Panc1 (cell line): ENCODE results near the gene DPM3. TPM values are rescaled to one million over a fixed set of nuclear protein-coding genes. Genes with fewer than 3 reads are reported as not detected.

ENCODE experiments used
- ATAC-seq: fragments of 200-7000 bp; cut with Tn5 transposase; 2 replicates; pipeline ENCODE4 v1.9.1; 2020; ENCODE audit warnings: mild to moderate bottlenecking, moderate library complexity
- BruUV-seq: library from RNA; stranded (reverse); fragments of 400-500 nt; replicated peaks from 2 replicates; lab custom pipeline; 2021; lab: Mats Ljungman, UMichigan
- CTCF ChIA-PET: fragments of 300-600 bp; sonication (Branson Sonifier 250); formaldehyde crosslinking; loops from one replicate; lab custom pipeline; 2022; ENCODE audit warnings: antibody characterized with exemption; lab: Charles Lee
- POLR2A ChIA-PET: fragments of 300-600 bp; sonication (Branson Sonifier 250); formaldehyde crosslinking; loops from one replicate; lab custom pipeline; 2022; ENCODE audit warnings: antibody characterized with exemption; lab: Charles Lee
- DNase-seq: peaks from one replicate; pipeline ENCODE4 v3.0.0-alpha.2; 2010; ENCODE audit warnings: low read depth, low spot score
- H3K27ac ChIP-seq: 2 replicates; pipeline ENCODE4 v1.5.1; 2011; ENCODE audit warnings: mild to moderate bottlenecking, low read length, inconsistent platforms
- H3K27me3 ChIP-seq: fragments of 200-500 bp; sonication (Bioruptor generic); 2 replicates; pipeline ENCODE4 v1.6.0; 2014; ENCODE audit warnings: low read length, inconsistent platforms; ENCODE audit not compliant: control insufficient read depth, insufficient read depth
- H3K36me3 ChIP-seq: fragments of 200-500 bp; sonication (Bioruptor generic); 2 replicates; pipeline ENCODE4 v1.5.1; 2014; ENCODE audit warnings: inconsistent platforms, mild to moderate bottlenecking, low read length, moderate library complexity; ENCODE audit not compliant: control insufficient read depth, insufficient read depth
- H3K4me1 ChIP-seq: 2 replicates; pipeline ENCODE4 v1.5.1; 2011; ENCODE audit warnings: inconsistent platforms, mild to moderate bottlenecking, low read length, moderate library complexity; ENCODE audit not compliant: control insufficient read depth, insufficient read depth
- H3K4me3 ChIP-seq, 2 experiments: 2 replicates each; pipeline ENCODE4 v1.5.1; 2011 to 2012; ENCODE audit warnings: low read depth in 2 of 2, low read length in 2 of 2, mild to moderate bottlenecking in 2 of 2, inconsistent platforms in 1 of 2, moderate library complexity in 1 of 2
- H3K9me3 ChIP-seq: fragments of 200-500 bp; sonication (Bioruptor generic); 2 replicates; pipeline ENCODE4 v1.5.1; 2014; ENCODE audit warnings: low read depth, mild to moderate bottlenecking, inconsistent platforms, low read length, moderate library complexity; ENCODE audit not compliant: control insufficient read depth, insufficient read depth
- CTCF ChIP-seq: fragments of 450-650 bp; IDR thresholded peaks from 2 replicates; pipeline ENCODE4 v1.5.1; 2017; ENCODE audit warnings: mild to moderate bottlenecking
- POLR2AphosphoS5 ChIP-seq: IDR thresholded peaks from 2 replicates; pipeline ENCODE4 v1.6.1; 2012; ENCODE audit warnings: mild to moderate bottlenecking, low read depth, low read length, moderate library complexity
- REST ChIP-seq, 2 experiments: IDR thresholded peaks; 2 replicates each; pipeline ENCODE4 v1.6.1; 2011 to 2012; ENCODE audit warnings: low read depth in 2 of 2, control low read depth in 1 of 2, low read length in 1 of 2, mild to moderate bottlenecking in 1 of 2, moderate library complexity in 1 of 2; ENCODE audit not compliant: insufficient read depth in 1 of 2
- SIN3A ChIP-seq: IDR thresholded peaks from 2 replicates; pipeline ENCODE4 v1.6.1; 2012; ENCODE audit warnings: low read depth, mild to moderate bottlenecking, low read length, moderate library complexity, borderline replicate concordance; ENCODE audit not compliant: insufficient read depth
- TCF7L2 ChIP-seq: IDR thresholded peaks from 2 replicates; pipeline ENCODE4 v1.6.1; 2011; ENCODE audit warnings: mild to moderate bottlenecking, low read depth, low read length, inconsistent platforms
- in situ Hi-C: cut with HindIII; loops from 2 replicates; pipeline ENCODE4 v1.10.0; 2016; ENCODE audit warnings: low sequenced_read_pairs, low pct_unique_long_range_greater_than_20kb
- intact Hi-C: fragments of 100-400 bp; cut with micrococcal nuclease; formaldehyde crosslinking; loops from one replicate; pipeline ENCODE4 v1.10.0; 2022; ENCODE audit not compliant: unreplicated experiment
- total RNA-seq: library from RNA; stranded (reverse); gene quantifications from one replicate; pipeline ENCODE4 v1.2.1, GENCODE V29; 2021; ENCODE audit not compliant: unreplicated experiment

Gene DPM3
- total RNA-seq, 1 experiment from 2014 or later = 66.0 TPM

DNA sequence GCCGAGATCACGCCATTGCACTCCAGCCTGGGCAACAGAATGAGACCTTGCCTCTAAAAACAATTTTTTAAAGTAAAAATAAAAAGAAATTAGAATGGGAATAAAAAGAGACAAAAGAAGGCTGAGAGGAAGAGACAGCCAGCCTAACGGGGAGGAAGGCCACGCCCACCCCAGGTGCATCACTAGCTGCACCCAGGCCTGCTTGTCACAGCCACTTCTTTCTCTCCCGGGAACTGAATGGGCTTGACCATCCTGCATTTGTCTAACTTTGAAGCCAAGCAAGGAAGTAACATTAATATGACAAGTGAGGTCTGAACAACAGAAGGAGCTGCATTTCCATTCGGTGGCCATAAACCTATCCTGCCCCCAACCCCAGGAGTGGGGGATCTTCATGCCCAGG is 33.5 kb downstream of the DPM3 start:
- ChIA-PET CTCF (interaction anchor here (0.6 kb wide), 1 partner anchor 17 kb away, joined by 4 read pairs; no protein-coding TSS in a partner anchor), POLR2A (no interaction called here)
- no peak for ATAC-seq
- in situ Hi-C loops (no loop called here), intact Hi-C loops (no loop called here)
- no TSS peak for BruUV-seq
- DNase-seq = no peak
- Histone ChIP-seq H3K36me3 (no peaks in the 10 kb centered on the region), H3K9me3 (no peaks in the 10 kb centered on the region), H3K27me3 (no peaks in the 10 kb centered on the region), H3K27ac (no peak overlapping the region), H3K4me3 (no peak overlapping the region), H3K4me1 (no peaks in the 10 kb centered on the region)
- TF ChIP-seq SIN3A = no peak
- no peak for TF ChIP-seq CTCF
- TF ChIP-seq TCF7L2 = no peak
- no peak for TF ChIP-seq POLR2AphosphoS5
- no peak for TF ChIP-seq REST (IDR thresholded peaks at IDR 0.05; ENCODE audit: insufficient read depth in 1 of 2, low read depth in 2 of 2, low read length in 1 of 2)

DNA sequence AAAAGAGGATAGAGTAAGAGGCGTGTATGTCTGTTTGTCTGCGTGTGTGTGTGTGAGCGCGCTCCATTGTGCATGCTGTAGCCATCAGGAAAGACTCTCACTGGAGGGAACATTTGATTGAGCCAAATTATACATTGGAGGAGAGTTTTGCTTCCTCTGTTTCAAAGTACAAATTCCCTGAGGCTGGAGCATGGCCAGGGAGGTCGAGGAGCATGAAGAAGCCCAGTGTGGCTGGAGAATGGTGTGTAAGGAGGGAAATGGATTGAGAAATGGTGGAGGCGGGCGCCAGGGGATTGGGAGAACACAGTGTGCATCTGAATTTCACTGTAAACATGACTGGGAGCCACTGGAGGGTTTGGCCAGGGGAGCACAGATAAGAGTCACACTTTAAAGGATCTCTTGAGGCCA is 34.7 kb downstream of the DPM3 start:
- Histone ChIP-seq H3K4me3 (no peak overlapping the region), H3K36me3 (no peaks in the 10 kb centered on the region), H3K4me1 (no peaks in the 10 kb centered on the region), H3K27me3 (no peaks in the 10 kb centered on the region), H3K9me3 (no peaks in the 10 kb centered on the region), H3K27ac (no peak overlapping the region)
- intact Hi-C loops (no loop called here), in situ Hi-C loops (no loop called here)
- ATAC-seq (no peak), DNase-seq (no peak)
- no TSS peak for BruUV-seq
- TF ChIP-seq SIN3A = no peak
- TF ChIP-seq CTCF = no peak
- TF ChIP-seq TCF7L2 = no peak
- no peak for TF ChIP-seq REST (IDR thresholded peaks at IDR 0.05; ENCODE audit: insufficient read depth in 1 of 2, low read depth in 2 of 2, low read length in 1 of 2)
- no peak for TF ChIP-seq POLR2AphosphoS5
- POLR2A ChIA-PET = no interaction called here
- CTCF ChIA-PET = interaction anchor here (0.6 kb wide), 1 partner anchor 238 kb away, joined by 3 read pairs; no protein-coding TSS in a partner anchor
